Endothelial cell of umbilical vein (primary cell): ENCODE data around the gene DNAAF5. TPM values are rescaled to one million over a fixed set of nuclear protein-coding genes. Genes with fewer than 3 reads are reported as not detected.
A peak's percentile ranks its signal among the peaks of the same experiment; 100 is the strongest.

Source experiments
- BruUV-seq: library from RNA; stranded (reverse); fragments of 400-500 nt; replicated peaks from 2 replicates; lab custom pipeline; 2021; lab: Mats Ljungman, UMichigan
- CTCF ChIA-PET: fragments of 300-600, 350-600 bp; sonication (Branson Sonifier 250); formaldehyde crosslinking; loops from one replicate; lab custom pipeline; 2021; ENCODE audit warnings: antibody characterized with exemption, inconsistent platforms; lab: Charles Lee
- POLR2A ChIA-PET: fragments of 300-600, 350-600 bp; sonication (Branson Sonifier 250); formaldehyde crosslinking; loops from one replicate; lab custom pipeline; 2021; ENCODE audit warnings: antibody characterized with exemption, inconsistent platforms; lab: Charles Lee
- DNase-seq: peaks from one replicate; pipeline ENCODE4 v3.0.0-alpha.2; 2011; ENCODE audit warnings: low read depth, low spot score
- FAIRE-seq: peaks from 2 replicates; lab custom pipeline; 2011; peaks lifted over from hg19 to GRCh38; lab: Jason Lieb, UNC
- H2AFZ ChIP-seq: 2 replicates; pipeline ENCODE4 v1.6.0; 2012; ENCODE audit warnings: low read depth, low read length, control low read depth, inconsistent platforms
- H3K27ac ChIP-seq: 2 replicates; pipeline ENCODE4 v1.5.1; 2011; ENCODE audit warnings: low read depth, mild to moderate bottlenecking, control low read depth, low read length, moderate library complexity; ENCODE audit not compliant: insufficient read depth
- H3K27me3 ChIP-seq, 2 experiments: 2 replicates each; pipeline versions ENCODE4 v1.6.0 to v1.6.1; 2011; ENCODE audit warnings: low read length in 2 of 2, mixed read lengths in 1 of 2; ENCODE audit not compliant: control insufficient read depth in 2 of 2, insufficient read depth in 2 of 2
- H3K36me3 ChIP-seq, 2 experiments: 2 replicates in 1 of 2; 3 replicates in 1 of 2; pipeline ENCODE4 v1.5.1; 2011; ENCODE audit warnings: low read length in 2 of 2, mild to moderate bottlenecking in 1 of 2, moderate library complexity in 1 of 2; ENCODE audit not compliant: control insufficient read depth in 2 of 2, insufficient read depth in 2 of 2; ENCODE audit errors: extremely low read depth in 1 of 2
- H3K4me1 ChIP-seq: 3 replicates; pipeline ENCODE4 v1.5.1; 2011; ENCODE audit warnings: mild to moderate bottlenecking, low read length; ENCODE audit not compliant: control insufficient read depth, insufficient read depth; ENCODE audit errors: extremely low read depth
- H3K4me2 ChIP-seq: 2 replicates; pipeline ENCODE4 v1.6.1; 2011; ENCODE audit warnings: low read length, control low read depth, mixed read lengths; ENCODE audit not compliant: insufficient read depth
- H3K4me3 ChIP-seq, 3 experiments: fragments of 200-600 bp in 1 of 3; sonication (generic), shearing (Covaris generic) in 1 of 3; replicated peaks in 1 of 3; 2 replicates each; pipeline ENCODE4 v1.5.1; 2011 to 2016; ENCODE audit warnings: control low read depth in 3 of 3, low read length in 3 of 3, mild to moderate bottlenecking in 2 of 3, inconsistent platforms in 1 of 3, low read depth in 1 of 3, moderate library complexity in 1 of 3; ENCODE audit not compliant: insufficient read depth in 1 of 3
- H3K79me2 ChIP-seq: 2 replicates; pipeline ENCODE4 v1.6.0; 2012; ENCODE audit warnings: low read length, inconsistent platforms; ENCODE audit not compliant: control insufficient read depth, insufficient read depth
- H3K9ac ChIP-seq: replicated peaks from 2 replicates; pipeline ENCODE3; 2011; ENCODE audit warnings: low read length, control low read depth; ENCODE audit not compliant: insufficient read depth; ENCODE audit errors: extremely low read depth
- H3K9me1 ChIP-seq: replicated peaks from 3 replicates; pipeline ENCODE4 v1.6.0; 2011; ENCODE audit warnings: mild to moderate bottlenecking, low read length; ENCODE audit not compliant: control insufficient read depth, insufficient read depth; ENCODE audit errors: extremely low read depth
- H3K9me3 ChIP-seq: replicated peaks from 2 replicates; pipeline ENCODE4 v1.5.1; 2012; ENCODE audit warnings: low read length, inconsistent platforms; ENCODE audit not compliant: control insufficient read depth, insufficient read depth
- H4K20me1 ChIP-seq: replicated peaks from 2 replicates; pipeline ENCODE3; 2011; ENCODE audit warnings: mild to moderate bottlenecking, low read length; ENCODE audit not compliant: control insufficient read depth, insufficient read depth; ENCODE audit errors: extremely low read depth
- EZH2 ChIP-seq: IDR thresholded peaks from 2 replicates; pipeline ENCODE4 v1.6.1; 2012; ENCODE audit warnings: borderline replicate concordance, low read depth, mild to moderate bottlenecking, moderate library complexity, low read length, inconsistent platforms; ENCODE audit not compliant: severe bottlenecking
- FOS ChIP-seq: IDR thresholded peaks from 2 replicates; pipeline ENCODE4 v1.6.1; 2011; ENCODE audit warnings: mild to moderate bottlenecking, low read length, moderate library complexity, borderline replicate concordance; ENCODE audit not compliant: insufficient read depth
- GATA2 ChIP-seq: IDR thresholded peaks from 2 replicates; pipeline ENCODE4 v1.7.0; 2011; ENCODE audit warnings: low read depth, mild to moderate bottlenecking, moderate library complexity, mixed read lengths, low read length; ENCODE audit not compliant: insufficient read length, insufficient read depth
- JUN ChIP-seq: IDR thresholded peaks from 2 replicates; pipeline ENCODE4 v1.6.1; 2011; ENCODE audit warnings: borderline replicate concordance, low read depth; ENCODE audit not compliant: insufficient read length, insufficient read depth
- MYC ChIP-seq: IDR thresholded peaks from one replicate; pipeline ENCODE4 v1.6.1; 2011; ENCODE audit warnings: mild to moderate bottlenecking, low read depth, low read length
- POLR2A ChIP-seq: IDR thresholded peaks from 2 replicates; pipeline ENCODE4 v1.6.1; 2012; ENCODE audit warnings: low read depth, mild to moderate bottlenecking, control low read depth, low read length
- POLR2AphosphoS5 ChIP-seq: IDR thresholded peaks from 2 replicates; pipeline ENCODE4 v1.6.1; 2012; ENCODE audit warnings: low read depth, mild to moderate bottlenecking, control low read depth, low read length, moderate library complexity; ENCODE audit not compliant: insufficient read depth
- dilution Hi-C: fragments of 300-500 bp; cut with MboI; formaldehyde crosslinking; loops from one replicate; pipeline ENCODE4 v1.15.0; 2019; ENCODE audit warnings: low sequenced_read_pairs; ENCODE audit not compliant: extremely low pct_ligation_motif_present
- intact Hi-C: fragments of 100-400 bp; cut with micrococcal nuclease; formaldehyde crosslinking; loops from one replicate; pipeline ENCODE4 v1.10.0; 2022
- polyA plus RNA-seq, 4 experiments: library from polyadenylated mRNA; depleted of rRNA in 3 of 4; stranded (reverse) in 3 of 4; unstranded in 1 of 4; fragments of >200 nt; gene quantifications; 2 replicates each; pipeline versions ENCODE4 v1.2.1 to v1.2.3, GENCODE V29; 2011 to 2012; ENCODE audit warnings: missing spikeins in 1 of 4
- total RNA-seq: library from RNA; stranded (reverse); gene quantifications from 2 replicates; pipeline ENCODE4 v1.2.3, GENCODE V29; 2021
- TF ChIP-seq, protein P1 (sequence below): IDR thresholded peaks from 2 replicates; pipeline ENCODE4 v1.6.1; 2011; ENCODE audit not compliant: insufficient read depth, insufficient read length
- TF ChIP-seq, protein P2 (sequence below), 2 donors: IDR thresholded peaks; 1 replicate in 1 of 2; 2 replicates in 1 of 2; pipeline ENCODE4 v1.5.1; 2011; ENCODE audit warnings: low read length in 2 of 2, mild to moderate bottlenecking in 2 of 2, moderate library complexity in 2 of 2, control low read depth in 1 of 2, inconsistent platforms in 1 of 2, low read depth in 1 of 2; ENCODE audit not compliant: insufficient read depth in 1 of 2; ENCODE audit errors: extremely low read depth in 1 of 2

Gene DNAAF5
- total and polyA plus RNA-seq, 2 donors (not counting 3 experiments of a cell fraction or from before 2014, with no cell fraction given) = 49.3 to 65.5 TPM

DNA sequence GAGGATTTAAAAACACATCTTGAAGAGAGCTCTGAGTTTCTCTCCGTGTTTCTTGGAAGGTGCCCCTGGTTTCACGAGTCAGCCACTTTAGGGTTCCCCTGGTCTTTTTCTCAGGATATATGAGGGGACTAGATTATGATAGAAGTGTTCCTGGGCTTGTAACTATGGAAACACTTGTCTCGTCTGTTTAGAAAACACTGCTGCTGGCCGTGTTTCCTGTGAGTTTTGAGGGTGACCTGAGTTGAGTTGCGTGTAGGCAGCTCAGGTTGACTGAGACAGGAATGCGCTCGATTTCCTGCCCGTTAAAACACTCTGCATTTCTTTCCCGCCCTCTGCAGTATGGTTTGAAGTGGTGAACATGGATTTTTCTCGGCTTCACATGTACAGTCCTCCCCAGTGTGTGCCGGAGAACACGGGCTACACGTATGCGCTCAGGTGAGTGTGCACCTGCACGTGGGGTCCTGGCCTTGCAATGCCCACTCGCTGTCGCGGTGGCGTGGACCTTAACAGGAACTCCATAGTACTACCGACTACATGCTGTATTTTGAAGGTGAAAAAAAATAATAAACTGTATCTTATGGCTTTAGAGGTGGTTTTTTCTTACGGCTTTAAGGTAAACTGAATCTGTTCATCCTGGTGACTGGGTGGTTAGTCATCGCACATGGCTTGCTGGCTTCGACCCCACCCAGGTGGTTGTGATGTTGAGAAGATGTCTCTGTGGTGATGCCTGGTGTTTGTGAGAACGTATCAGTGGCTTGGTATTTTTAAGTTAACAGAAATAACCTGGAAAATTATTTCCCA, 105.9 kb downstream of the DNAAF5 start, which contains the start of gene SUN1:
SUN1 (plus strand) TSS at position 310 of the 801 bp plus-strand sequence; CDS start at position 359, 49 bp downstream.
- peaks cover 22% of the 10 kb centered on the region for H3K4me1 ChIP-seq
- no peaks in the 10 kb centered on the region for H3K27me3 ChIP-seq
- H3K27ac ChIP-seq = peak within 1 kb of the TSS; percentile 98
- ChIA-PET CTCF (interaction anchor here (0.8 to 2.2 kb wide), 5 partner anchors 15 to 127 kb away, joined by 3 to 13 read pairs (median 5); no protein-coding TSS in a partner anchor), POLR2A (no interaction called here)
- no peak within 1 kb of the TSS for H2AFZ ChIP-seq
- no peaks in the 10 kb centered on the region for H3K9me3 ChIP-seq
- DNase-seq (peak; percentile 88), FAIRE-seq (peak; percentile 86)
- TF ChIP-seq, protein P1, sequence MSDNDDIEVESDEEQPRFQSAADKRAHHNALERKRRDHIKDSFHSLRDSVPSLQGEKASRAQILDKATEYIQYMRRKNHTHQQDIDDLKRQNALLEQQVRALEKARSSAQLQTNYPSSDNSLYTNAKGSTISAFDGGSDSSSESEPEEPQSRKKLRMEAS = peak; percentile 47
- TF ChIP-seq POLR2A = no peak
- dilution Hi-C loops (no loop called here), intact Hi-C loops (loop anchor here (1.0 kb wide), 2 partner anchors 16 to 46 kb away; no protein-coding TSS in a partner anchor)
- no peaks in the 10 kb centered on the region for H3K36me3 ChIP-seq
- peak within 1 kb of the TSS; percentile 96 for H3K9ac ChIP-seq
- no peaks in the 10 kb centered on the region for H4K20me1 ChIP-seq
- TSS peak; percentile 48 for BruUV-seq
- peak within 1 kb of the TSS; percentile 91 for H3K4me2 ChIP-seq
- peak within 1 kb of the TSS in 2 of 3 experiments; percentile 12 to 49 for H3K4me3 ChIP-seq
- H3K9me1 ChIP-seq = no peaks in the 10 kb centered on the region
- peaks cover 46% of the 10 kb centered on the region for H3K79me2 ChIP-seq

DNA sequence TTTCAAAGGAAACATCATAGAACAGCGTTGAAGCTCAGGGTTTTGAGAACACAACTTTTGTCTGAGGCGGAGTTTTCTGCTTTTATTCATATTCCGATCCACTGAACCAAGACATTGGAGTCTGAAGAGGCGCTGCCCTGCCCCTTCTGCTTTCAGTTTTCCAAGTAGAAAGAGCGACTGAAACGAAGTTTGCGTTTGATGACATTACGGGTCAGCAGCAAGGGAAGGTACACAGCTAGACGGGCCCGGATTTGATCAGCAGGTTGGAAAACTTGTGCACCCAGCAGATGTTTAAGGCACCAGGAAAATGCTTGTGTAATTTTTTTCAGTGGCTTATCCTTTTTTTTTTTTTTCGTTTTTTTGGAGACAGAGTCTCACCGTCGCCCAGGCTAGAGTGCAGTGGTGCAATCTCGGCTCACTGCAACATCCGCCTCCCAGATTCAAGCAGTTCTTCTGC, 106.5 kb downstream of the DNAAF5 start:
- no peak for FAIRE-seq
- CTCF ChIA-PET = interaction anchor here (1.2 to 2.2 kb wide), 3 partner anchors 13 to 41 kb away, joined by 4 to 13 read pairs (median 5); no protein-coding TSS in a partner anchor
- no peak overlapping the region for H3K4me3 ChIP-seq
- no peak for TF ChIP-seq FOS
- TF ChIP-seq, protein P2, sequence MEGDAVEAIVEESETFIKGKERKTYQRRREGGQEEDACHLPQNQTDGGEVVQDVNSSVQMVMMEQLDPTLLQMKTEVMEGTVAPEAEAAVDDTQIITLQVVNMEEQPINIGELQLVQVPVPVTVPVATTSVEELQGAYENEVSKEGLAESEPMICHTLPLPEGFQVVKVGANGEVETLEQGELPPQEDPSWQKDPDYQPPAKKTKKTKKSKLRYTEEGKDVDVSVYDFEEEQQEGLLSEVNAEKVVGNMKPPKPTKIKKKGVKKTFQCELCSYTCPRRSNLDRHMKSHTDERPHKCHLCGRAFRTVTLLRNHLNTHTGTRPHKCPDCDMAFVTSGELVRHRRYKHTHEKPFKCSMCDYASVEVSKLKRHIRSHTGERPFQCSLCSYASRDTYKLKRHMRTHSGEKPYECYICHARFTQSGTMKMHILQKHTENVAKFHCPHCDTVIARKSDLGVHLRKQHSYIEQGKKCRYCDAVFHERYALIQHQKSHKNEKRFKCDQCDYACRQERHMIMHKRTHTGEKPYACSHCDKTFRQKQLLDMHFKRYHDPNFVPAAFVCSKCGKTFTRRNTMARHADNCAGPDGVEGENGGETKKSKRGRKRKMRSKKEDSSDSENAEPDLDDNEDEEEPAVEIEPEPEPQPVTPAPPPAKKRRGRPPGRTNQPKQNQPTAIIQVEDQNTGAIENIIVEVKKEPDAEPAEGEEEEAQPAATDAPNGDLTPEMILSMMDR (IDR thresholded peaks at IDR 0.05; ENCODE audit: extremely low read depth in 1 of 2, insufficient read depth in 1 of 2, low read depth in 1 of 2, low read length in 2 of 2) = no peak
- no peak for TF ChIP-seq JUN
- no peak for TF ChIP-seq GATA2
- TF ChIP-seq MYC = no peak
- no peak for TF ChIP-seq POLR2AphosphoS5
- no peak for TF ChIP-seq EZH2
- TF ChIP-seq, protein P1 = no peak
- no peak overlapping the region for H2AFZ ChIP-seq
- peak overlapping the region; percentile 91 for H3K4me2 ChIP-seq
- peaks cover 51% of the 10 kb centered on the region for H3K79me2 ChIP-seq
- intact Hi-C loops = loop anchor here (1.0 kb wide), 2 partner anchors 17 to 47 kb away; no protein-coding TSS in a partner anchor
- H3K9me3 ChIP-seq = no peaks in the 10 kb centered on the region
- no peak for DNase-seq
- BruUV-seq = no TSS peak
- POLR2A ChIA-PET = no interaction called here
- H4K20me1 ChIP-seq = no peaks in the 10 kb centered on the region
- dilution Hi-C loops = no loop called here
- no peaks in the 10 kb centered on the region for H3K36me3 ChIP-seq
- peaks cover 22% of the 10 kb centered on the region for H3K4me1 ChIP-seq
- peak overlapping the region; percentile 96 for H3K9ac ChIP-seq
- H3K9me1 ChIP-seq = no peaks in the 10 kb centered on the region
- H3K27me3 ChIP-seq = no peaks in the 10 kb centered on the region
- H3K27ac ChIP-seq = peak overlapping the region; percentile 98
